Breast epithelium (tissue), 4 donors: ENCODE data around the gene GPC3. TPM values are rescaled to one million over a fixed set of nuclear protein-coding genes. Genes with fewer than 3 reads are reported as not detected.

Source experiments
- DNase-seq, 2 donors: peaks; one replicate each; pipeline ENCODE4 v3.0.0-alpha.2; 2019; ENCODE audit warnings: low spot score in 2 of 2
- H3K27ac ChIP-seq, 2 donors: fragments of 200-600 bp; sonication (generic) in 1 of 2; one replicate each; pipeline ENCODE4 v1.5.1; 2016 to 2019; ENCODE audit warnings: mild to moderate bottlenecking in 1 of 2
- H3K27me3 ChIP-seq, 2 donors: fragments of 200-600 bp; sonication (generic) in 1 of 2; one replicate each; pipeline versions ENCODE4 v1.5.1 to v1.6.0; 2017 to 2019; ENCODE audit warnings: control low read depth in 1 of 2, mild to moderate bottlenecking in 1 of 2
- H3K36me3 ChIP-seq: fragments of 200-600 bp; one replicate; pipeline ENCODE4 v1.5.1; 2019
- H3K4me1 ChIP-seq, 2 donors: fragments of 200-600 bp; sonication (generic); one replicate each; pipeline ENCODE4 v1.5.1; 2016 to 2019; ENCODE audit warnings: control low read depth in 1 of 2
- H3K4me3 ChIP-seq, 3 donors: fragments of 200-600 bp; sonication (generic); 1 replicate in 2 of 3; 2 replicates in 1 of 3; pipeline ENCODE4 v1.5.1; 2016 to 2019; ENCODE audit warnings: mild to moderate bottlenecking in 3 of 3, moderate library complexity in 2 of 3
- H3K9me3 ChIP-seq, 2 donors: fragments of 200-600 bp; sonication (generic) in 1 of 2; one replicate each; pipeline ENCODE4 v1.5.1; 2016 to 2019; ENCODE audit warnings: control low read depth in 1 of 2
- CTCF ChIP-seq, 3 donors: fragments of 450-650 bp; IDR thresholded peaks; one replicate each; pipeline ENCODE4 v1.5.1; 2016 to 2017; ENCODE audit warnings: antibody characterized with exemption in 3 of 3, mild to moderate bottlenecking in 3 of 3, moderate library complexity in 3 of 3
- POLR2A ChIP-seq: fragments of 450-650 bp; IDR thresholded peaks from one replicate; pipeline ENCODE4 v1.6.1; 2016; ENCODE audit warnings: antibody characterized with exemption, mild to moderate bottlenecking, moderate library complexity
- POLR2AphosphoS5 ChIP-seq, 3 donors: sonication (generic); formaldehyde crosslinking; IDR thresholded peaks; one replicate each; pipeline ENCODE4 v1.6.1; 2017; ENCODE audit warnings: antibody characterized with exemption in 3 of 3
- intact Hi-C: fragments of 100-400 bp; cut with DNase I; formaldehyde crosslinking; loops from one replicate; pipeline ENCODE4 v1.15.1; 2023; ENCODE audit warnings: low total_unique reads
- total RNA-seq, 3 donors: library from RNA; depleted of rRNA; stranded (reverse); fragments of >200 nt; gene quantifications; one replicate each; pipeline ENCODE4 v1.1.0, GENCODE V29; 2016

The GPC3 gene
- total RNA-seq, 3 donors from 2014 or later, result 29.7 to 99.2 (median 89.1) TPM

- no peak for DNase-seq
- H3K27me3 ChIP-seq, result peaks cover 0 to 31% of the 10 kb centered on the region in 2 donors
- no peaks in the 10 kb centered on the region for H3K9me3 ChIP-seq
- TF ChIP-seq CTCF (IDR thresholded peaks at IDR 0.05), result no peak
- TF ChIP-seq POLR2A, result no peak
- no peak for TF ChIP-seq POLR2AphosphoS5 (IDR thresholded peaks at IDR 0.05)
- no peaks in the 10 kb centered on the region for H3K36me3 ChIP-seq
- H3K27ac ChIP-seq, result no peak overlapping the region
- H3K4me3 ChIP-seq, result no peak overlapping the region
- H3K4me1 ChIP-seq, result no peaks in the 10 kb centered on the region
- intact Hi-C loops, result no loop called here
Measured at GRCh38 chrX:133636009-133636408, 349.4 kb downstream of the GPC3 start.

DNA sequence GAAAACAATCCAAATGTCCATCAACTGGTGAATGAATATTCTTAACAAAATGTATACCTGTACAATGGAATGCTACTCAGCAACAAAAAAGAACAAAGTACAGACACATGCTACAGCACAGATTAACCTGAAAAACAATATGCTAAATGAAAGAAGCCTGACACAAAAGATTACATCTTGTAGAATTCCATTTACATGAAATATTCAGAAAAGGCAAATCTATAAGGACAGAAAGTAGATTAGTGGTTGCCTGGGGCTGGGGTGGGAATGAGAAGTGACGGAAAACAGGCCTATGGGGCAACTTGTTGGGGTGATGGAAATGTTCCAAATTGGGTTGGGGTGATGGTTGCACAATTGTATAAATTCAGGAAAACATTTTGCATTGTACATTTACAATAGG, 351.0 kb downstream of the GPC3 start:
- peaks cover 0 to 24% of the 10 kb centered on the region in 2 donors for H3K27me3 ChIP-seq
- intact Hi-C loops, result no loop called here
- no peak overlapping the region for H3K27ac ChIP-seq
- no peaks in the 10 kb centered on the region for H3K4me1 ChIP-seq
- no peak for DNase-seq
- H3K36me3 ChIP-seq, result no peaks in the 10 kb centered on the region
- H3K9me3 ChIP-seq, result no peaks in the 10 kb centered on the region
- H3K4me3 ChIP-seq, result no peak overlapping the region
- TF ChIP-seq POLR2A (no peak), CTCF (IDR thresholded peaks at IDR 0.05) (no peak), POLR2AphosphoS5 (IDR thresholded peaks at IDR 0.05) (no peak)

- no peaks in the 10 kb centered on the region for H3K36me3 ChIP-seq
- no peak for DNase-seq
- no peak for TF ChIP-seq POLR2AphosphoS5 (IDR thresholded peaks at IDR 0.05)
- no peak for TF ChIP-seq CTCF (IDR thresholded peaks at IDR 0.05)
- H3K9me3 ChIP-seq, result no peaks in the 10 kb centered on the region
- H3K4me1 ChIP-seq, result no peaks in the 10 kb centered on the region
- intact Hi-C loops, result no loop called here
- no peak overlapping the region for H3K4me3 ChIP-seq
- peaks cover 0 to 25% of the 10 kb centered on the region in 2 donors for H3K27me3 ChIP-seq
- no peak overlapping the region for H3K27ac ChIP-seq
Measured at GRCh38 chrX:133633950-133634349, 351.4 kb downstream of the GPC3 start.

GRCh38 chrX:133633162-133633561, 352.2 kb downstream of the GPC3 start:
- H3K27ac ChIP-seq, result no peak overlapping the region
- no peaks in the 10 kb centered on the region for H3K9me3 ChIP-seq
- intact Hi-C loops, result no loop called here
- H3K4me3 ChIP-seq, result no peak overlapping the region
- no peaks in the 10 kb centered on the region for H3K4me1 ChIP-seq
- no peak for DNase-seq
- H3K36me3 ChIP-seq, result no peaks in the 10 kb centered on the region
- TF ChIP-seq POLR2AphosphoS5 (IDR thresholded peaks at IDR 0.05), result no peak
- TF ChIP-seq POLR2A, result no peak
- no peak for TF ChIP-seq CTCF (IDR thresholded peaks at IDR 0.05)
- peaks cover 0 to 25% of the 10 kb centered on the region in 2 donors for H3K27me3 ChIP-seq

DNA sequence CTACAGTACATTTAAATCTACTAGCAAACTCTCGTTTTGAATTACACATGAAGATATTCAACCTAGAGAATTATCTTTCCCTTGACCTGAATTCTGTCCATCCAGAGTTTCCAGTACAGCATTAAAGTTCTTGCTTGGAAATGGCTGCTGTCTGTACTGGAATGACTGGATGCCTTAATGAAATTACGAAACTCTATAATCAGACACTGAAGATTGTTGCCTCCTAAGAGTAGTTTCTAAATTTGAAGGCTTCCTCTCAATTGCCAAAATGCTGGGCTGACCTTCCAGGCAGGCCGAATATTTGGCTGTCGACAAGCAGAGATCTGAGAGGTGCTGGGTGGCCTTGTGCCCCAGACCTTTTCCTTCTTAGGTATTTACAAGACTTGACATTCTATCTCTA, 355.0 kb downstream of the GPC3 start:
- intact Hi-C loops, result no loop called here
- peaks cover 0 to 15% of the 10 kb centered on the region in 2 donors for H3K27me3 ChIP-seq
- no peak overlapping the region for H3K27ac ChIP-seq
- H3K9me3 ChIP-seq, result no peaks in the 10 kb centered on the region
- H3K4me3 ChIP-seq, result no peak overlapping the region
- H3K4me1 ChIP-seq, result no peaks in the 10 kb centered on the region
- DNase-seq, result no peak
- TF ChIP-seq POLR2AphosphoS5 (IDR thresholded peaks at IDR 0.05) (no peak), CTCF (IDR thresholded peaks at IDR 0.05) (no peak), POLR2A (no peak)
- no peaks in the 10 kb centered on the region for H3K36me3 ChIP-seq
